ENCODE results near the gene FAM120AOS.

GRCh38 chr9:93473411-93473810 lies 20.0 kb upstream of the FAM120AOS start:
- no peak for TF ChIP-seq EZH2phosphoT487 (IDR thresholded peaks at IDR 0.05; ENCODE audit: low read depth)
- TF ChIP-seq, protein P1, sequence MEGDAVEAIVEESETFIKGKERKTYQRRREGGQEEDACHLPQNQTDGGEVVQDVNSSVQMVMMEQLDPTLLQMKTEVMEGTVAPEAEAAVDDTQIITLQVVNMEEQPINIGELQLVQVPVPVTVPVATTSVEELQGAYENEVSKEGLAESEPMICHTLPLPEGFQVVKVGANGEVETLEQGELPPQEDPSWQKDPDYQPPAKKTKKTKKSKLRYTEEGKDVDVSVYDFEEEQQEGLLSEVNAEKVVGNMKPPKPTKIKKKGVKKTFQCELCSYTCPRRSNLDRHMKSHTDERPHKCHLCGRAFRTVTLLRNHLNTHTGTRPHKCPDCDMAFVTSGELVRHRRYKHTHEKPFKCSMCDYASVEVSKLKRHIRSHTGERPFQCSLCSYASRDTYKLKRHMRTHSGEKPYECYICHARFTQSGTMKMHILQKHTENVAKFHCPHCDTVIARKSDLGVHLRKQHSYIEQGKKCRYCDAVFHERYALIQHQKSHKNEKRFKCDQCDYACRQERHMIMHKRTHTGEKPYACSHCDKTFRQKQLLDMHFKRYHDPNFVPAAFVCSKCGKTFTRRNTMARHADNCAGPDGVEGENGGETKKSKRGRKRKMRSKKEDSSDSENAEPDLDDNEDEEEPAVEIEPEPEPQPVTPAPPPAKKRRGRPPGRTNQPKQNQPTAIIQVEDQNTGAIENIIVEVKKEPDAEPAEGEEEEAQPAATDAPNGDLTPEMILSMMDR (IDR thresholded peaks at IDR 0.05; ENCODE audit: low read depth, low read length): no peak

Data from OCI-LY3 (cell line).